Stimulated activated naive CD4-positive, alpha-beta T cell treated with Interleukin-2 at 50 U/mL for 16 hours (primary cell): ENCODE data around the gene DOCK11.
"Not testable (repeated sequence)": the region's sequence is repeated elsewhere in the genome, so short reads cannot be mapped to it uniquely, and the experiment has no call there.

Experiments
- DNase-seq: peaks from one replicate; lab custom pipeline; 2025; lab: John Stamatoyannopoulos, UW

Gene DOCK11

DNA sequence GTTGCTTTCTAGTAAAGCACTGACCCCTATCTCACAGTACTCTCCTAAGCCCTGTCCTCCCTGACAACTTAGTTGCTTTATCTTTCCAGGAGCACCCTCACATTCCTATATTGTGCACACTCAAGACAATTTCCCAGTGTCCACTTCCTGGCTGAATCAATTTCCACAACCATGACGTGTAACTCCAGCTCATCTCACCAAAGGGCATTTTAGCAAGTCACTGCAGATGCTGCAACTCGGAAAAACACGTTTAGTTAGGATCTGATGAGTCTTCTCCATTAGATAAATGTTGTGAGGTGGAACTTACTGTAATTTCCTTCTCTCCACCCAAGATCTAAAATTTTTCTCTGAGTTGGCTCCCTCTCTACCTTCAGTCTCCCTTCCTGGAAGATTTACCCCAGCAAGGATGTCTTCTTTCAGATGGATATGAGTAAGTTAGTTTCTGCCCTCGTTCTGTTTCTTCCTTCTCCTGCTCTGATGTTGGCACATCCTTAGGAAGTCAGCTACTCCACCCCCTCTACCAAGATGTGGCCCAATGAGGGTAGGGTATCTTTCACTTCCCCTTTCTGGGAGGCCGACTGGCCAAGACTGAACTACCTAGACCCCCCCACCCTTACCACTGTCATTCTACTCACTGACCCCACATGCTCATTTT lies 203.0 kb downstream of the DOCK11 start:
- DNase-seq = no peak

- DNase-seq = no peak
Observed at GRCh38 chrX:118702741-118703140, 207.1 kb downstream of the DOCK11 start.

DNA sequence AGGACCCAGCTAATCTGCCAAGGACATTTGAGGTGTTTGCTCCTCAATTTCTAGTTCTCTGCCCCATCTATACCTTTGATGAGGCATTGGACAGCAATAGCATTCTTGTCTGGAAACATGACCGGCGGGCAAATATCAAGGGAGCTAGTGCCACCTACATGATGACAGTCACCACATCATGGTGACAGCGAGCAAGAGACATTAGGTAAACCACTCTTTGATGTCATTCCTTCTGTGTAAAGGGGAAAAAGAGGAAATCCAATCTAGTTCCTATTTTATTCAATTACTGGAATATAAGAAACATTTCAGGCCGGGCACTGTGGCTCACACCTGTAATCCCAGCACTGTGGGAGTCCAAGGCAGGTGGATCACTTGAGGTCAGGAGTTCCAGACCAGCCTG lies 211.1 kb downstream of the DOCK11 start:
- no peak for DNase-seq

DNA sequence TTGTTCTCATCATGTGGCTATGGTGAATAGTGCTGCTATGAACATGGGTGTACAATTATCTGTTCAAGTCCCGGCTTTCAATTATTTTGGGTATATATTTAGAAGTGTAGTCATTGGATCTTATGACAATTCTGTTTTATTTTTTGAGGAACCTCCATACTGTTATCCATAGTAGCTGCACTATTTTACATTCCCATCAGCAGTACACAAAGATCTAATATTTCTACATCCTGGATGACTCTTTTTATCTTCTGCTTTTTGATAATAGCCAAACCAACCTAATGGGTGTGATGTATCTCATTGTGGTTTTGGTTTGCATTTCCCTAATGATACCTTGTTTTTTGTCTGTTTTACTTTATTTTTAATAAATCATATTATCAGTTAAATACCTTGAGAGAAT lies 218.9 kb downstream of the DOCK11 start:
- no peak for DNase-seq

DNA sequence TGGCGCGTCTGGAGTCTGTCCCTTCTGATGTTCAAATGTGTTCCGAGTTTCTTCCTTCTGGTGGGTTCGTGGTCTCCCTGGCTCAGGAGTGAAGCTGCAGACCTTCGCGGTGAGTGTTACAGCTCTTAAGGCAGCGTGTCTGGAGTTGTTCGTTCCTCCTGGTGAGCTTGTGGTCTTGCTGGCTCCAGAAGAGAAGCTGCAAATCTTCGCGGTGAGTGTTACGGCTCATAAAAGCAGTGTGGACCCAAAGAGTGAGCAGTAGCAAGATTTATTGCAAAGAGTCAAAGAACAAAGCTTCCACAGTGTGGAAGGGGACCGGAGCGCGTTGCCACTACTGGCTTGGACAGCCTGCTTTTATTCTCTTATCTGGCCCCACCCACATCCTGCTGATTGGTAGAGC lies 220.3 kb downstream of the DOCK11 start:
- not testable (repeated sequence) for DNase-seq

- DNase-seq = not testable (repeated sequence)
Observed at GRCh38 chrX:118716833-118717232, 221.2 kb downstream of the DOCK11 start.

DNA sequence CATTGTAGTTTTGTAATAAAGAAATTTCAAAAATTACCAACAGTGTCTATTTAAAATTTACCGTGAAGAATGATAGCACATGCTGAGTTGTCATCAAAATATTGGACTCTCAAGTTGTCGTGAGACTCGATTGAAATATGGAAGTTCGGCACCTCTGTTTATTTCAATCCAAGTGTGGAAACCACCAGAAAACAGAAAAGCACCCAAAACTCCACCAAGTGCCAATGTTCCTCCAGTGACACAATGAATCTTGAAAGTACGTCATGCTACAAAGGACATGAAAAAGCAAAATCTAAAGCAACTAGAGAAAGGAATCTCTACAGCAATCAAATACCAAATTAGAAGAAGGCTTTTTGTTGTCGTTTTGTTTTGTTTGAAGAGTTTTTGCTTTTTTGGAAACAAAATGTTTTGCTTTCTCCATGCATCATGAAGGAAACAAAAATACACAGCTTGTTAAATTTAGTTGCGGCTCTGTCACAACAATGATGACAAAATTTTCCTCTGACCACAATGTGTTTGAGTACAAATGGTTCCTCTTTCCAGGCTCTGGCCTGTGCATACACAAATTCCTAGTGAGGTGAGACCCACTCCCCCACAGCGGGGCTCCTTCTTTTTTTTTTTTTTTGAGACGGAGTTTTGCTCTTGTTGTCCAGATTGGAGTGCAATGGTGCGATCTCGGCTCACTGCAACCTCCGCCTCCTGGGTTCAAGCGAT lies 222.2 kb downstream of the DOCK11 start:
- no peak for DNase-seq

DNA sequence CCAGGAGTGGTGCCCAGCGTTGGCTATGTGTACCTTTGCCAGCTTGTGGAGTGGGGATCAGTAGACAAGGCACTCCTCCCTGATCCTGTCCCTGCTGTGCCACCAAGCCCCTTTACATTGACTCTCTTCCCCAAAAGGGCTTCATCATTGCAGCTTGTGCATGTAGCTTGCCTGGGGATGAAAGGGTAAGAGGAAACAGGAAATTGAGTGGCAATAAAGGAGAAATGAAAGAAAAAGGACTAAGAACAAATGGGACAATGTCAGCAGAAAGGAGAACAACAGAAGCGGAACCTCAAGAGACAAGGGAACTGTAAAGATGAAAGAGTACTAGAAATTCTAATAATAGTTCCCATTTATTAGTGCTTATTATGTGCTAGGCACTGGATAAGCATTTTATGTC lies 223.1 kb downstream of the DOCK11 start:
- DNase-seq = no peak

DNA sequence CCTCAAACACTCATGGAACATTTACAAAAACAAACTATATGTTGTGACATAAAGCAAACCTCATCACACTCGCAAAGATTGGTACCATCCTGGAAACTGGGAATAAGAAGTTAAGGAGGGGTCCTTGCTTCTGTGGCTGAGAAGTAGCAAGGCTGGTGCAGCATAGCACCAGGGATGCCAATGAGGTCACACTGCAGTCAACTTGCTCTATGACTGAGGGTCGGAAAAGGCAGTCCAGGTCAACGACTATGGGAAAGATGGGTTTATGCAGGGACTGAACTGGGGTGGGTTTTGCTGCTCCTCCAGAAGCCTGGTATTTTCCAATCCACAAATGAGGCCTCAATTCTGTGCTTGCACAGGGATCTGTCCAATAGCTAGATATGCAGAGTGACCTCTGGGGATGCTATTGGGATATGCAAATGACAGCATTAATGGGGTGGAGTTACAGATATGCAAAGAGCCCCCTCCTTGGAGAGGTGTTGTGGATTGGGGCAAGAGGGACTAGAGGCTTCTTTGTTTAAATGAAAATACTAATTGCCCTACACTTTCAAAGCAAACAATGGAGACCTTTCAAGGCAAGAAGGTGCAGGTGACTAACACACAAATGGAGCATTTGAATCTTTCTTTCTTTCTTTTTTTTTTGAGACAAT lies 224.6 kb downstream of the DOCK11 start:
- DNase-seq = no peak

DNA sequence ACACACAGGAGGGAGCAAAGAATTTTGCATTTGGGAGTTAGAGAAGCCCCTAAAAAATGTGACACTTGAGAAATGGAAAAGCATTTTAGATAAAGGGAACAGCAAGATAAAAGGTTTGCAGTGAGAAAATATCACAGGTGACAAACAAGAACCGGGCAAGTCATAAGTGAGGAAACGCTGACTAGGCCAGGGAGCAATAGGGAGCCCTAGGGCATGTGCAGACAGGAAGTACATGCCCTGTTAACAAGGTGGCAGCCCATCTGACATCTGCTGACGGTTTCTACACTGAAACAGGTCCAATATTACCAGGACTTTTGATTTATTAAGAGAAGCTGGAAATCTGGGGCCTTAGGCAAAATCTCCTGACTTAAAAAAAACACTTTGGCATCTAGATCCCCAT lies 227.8 kb downstream of the DOCK11 start:
- DNase-seq = no peak

- no peak for DNase-seq
Observed at GRCh38 chrX:118724365-118724764, 228.8 kb downstream of the DOCK11 start.

GRCh38 chrX:118724775-118725174 lies 229.2 kb downstream of the DOCK11 start:
- no peak for DNase-seq

- DNase-seq = no peak
Observed at GRCh38 chrX:118726396-118726795, 230.8 kb downstream of the DOCK11 start.

- no peak for DNase-seq
Observed at GRCh38 chrX:118726887-118727685, 231.5 kb downstream of the DOCK11 start, which contains the start of gene IL13RA1. Gene IL13RA1 (plus strand): TSS chrX:118727606. CDS start chrX:118727639, 33 bp downstream.

DNA sequence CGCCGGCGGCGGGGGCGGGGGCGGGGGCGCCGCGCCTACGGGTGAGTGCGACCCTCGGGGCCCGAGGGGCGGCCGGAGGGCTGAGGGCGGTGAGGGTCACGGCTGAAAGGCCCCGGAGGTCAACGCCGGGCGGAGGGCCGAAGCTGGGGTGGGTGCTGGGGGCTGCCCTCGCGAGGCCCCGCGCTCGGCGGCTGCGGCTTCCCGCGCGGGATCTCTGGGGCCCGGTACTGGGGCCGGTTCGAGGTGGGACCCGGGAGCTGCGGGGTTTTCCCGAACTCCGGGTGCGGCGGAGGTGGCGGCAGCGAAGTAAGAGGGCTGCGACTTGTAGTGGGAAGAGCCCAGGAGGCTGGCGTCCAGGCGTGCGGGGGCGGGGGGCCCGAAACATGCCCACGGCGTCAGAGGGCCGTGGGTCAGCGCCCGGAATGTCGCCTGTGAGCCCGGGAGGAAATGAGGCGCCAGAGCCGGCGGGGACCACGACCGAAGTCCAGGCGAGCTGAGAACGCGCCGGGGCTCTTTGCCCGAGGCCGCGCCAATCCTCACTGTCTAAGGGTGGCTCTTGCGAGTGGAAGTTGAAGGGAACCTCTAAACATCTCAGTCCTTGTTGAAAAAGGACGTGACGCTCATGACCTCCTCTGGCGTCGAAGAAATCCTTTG lies 232.2 kb downstream of the DOCK11 start:
- DNase-seq = no peak

GRCh38 chrX:118729042-118729652 lies 233.5 kb downstream of the DOCK11 start:
- no peak for DNase-seq

GRCh38 chrX:118730500-118731247 lies 235.1 kb downstream of the DOCK11 start:
- DNase-seq = no peak

DNA sequence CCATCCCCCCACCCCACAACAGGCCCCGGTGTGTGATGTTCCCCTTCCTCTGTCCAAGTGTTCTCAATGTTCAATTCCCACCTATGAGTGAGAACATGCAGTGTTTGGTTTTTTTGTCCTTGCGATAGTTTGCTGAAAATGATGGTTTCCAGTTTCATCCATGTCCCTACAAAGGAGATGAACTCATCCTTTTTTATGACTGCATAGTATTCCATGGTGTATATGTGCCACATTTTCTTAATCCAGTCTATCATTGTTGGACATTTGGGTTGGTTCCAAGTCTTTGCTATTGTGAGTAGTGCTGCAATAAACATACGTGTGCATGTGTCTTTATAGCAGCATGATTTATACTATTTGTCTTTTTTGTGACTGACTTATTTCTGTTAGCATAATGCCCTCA lies 236.9 kb downstream of the DOCK11 start:
- not testable (repeated sequence) for DNase-seq

- DNase-seq = no peak
Observed at GRCh38 chrX:118734909-118735308, 239.3 kb downstream of the DOCK11 start.
